Hematopoietic multipotent progenitor cell treated with erythropoietin and hydrocortisone succinate and interleukin-3 and kit ligand, for 4 days (in vitro differentiated cells): ENCODE data around the gene MRPL33.

Experiments
- DNase-seq: peaks from one replicate; pipeline ENCODE4 v3.0.0-alpha.2; 2015

The MRPL33 gene

DNA sequence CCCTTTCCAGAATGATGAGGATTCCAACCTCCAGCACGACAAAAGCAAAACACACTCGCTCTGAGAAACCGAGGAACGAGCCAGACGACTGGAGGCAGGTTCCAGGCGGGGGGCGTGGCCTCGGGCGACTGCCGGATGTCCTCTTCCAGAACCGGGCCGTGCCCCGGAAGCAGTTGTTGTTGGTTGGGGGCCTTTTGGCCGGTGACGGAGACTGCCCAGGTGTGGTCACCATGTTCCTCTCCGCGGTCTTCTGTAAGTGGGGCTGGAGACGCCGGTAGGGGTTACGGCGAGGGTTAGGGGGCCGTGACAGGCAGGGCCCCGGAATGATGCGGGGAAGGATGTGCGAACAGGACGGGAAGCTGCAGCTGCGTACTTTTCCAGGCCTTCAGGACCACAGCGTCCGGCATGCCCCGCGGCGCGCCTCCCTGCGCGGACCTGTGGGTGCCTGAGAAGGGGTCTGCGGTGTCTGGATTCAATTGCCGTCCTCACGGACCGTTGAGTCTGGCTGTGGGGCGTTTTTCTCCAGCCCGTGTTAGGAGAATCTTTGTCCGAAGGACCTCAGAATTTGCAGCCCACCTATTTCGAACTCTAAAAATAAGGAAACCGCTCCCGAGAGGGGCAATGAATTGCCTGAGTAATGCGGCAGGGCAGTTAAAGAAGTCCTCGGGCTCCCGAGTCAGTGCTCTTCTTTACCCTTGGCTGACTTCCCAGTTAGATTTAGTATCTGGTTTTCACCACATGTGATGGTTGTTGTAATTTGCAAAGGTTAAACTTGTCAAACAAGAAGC, at the start of gene MRPL33:
Gene MRPL33 (plus strand): TSS at position 172 of the 788 bp plus-strand sequence. CDS start 59 bp downstream, at position 231.
- DNase-seq, result peak; percentile 97

DNA sequence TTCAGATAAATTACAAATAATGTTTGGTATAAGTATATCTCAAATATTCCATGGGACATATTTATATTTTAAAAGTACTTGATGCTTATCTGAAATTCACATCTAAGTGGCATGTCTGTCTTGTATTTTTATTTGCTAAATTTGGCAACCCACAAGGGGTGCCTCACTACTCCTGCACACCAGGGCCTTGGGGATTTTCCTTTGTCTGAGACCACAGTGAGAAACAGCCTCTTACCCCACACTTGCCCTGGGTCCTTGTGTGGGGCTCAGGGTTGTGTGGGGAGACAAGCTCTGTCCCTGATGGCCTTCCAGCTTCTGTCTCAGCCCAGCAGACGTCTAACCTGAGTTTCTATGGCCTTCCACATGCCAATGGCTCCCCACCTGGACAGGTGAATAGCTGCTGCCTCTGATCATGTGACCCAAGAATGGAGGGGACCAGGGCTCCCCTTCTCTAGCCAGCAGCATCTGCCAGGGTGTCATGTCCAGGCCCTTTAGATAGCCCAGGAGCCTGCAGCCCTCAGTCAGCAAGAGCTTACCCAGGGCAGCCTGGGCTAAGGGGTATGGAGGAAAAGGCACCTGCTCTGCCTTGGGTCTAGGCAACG, 49.5 kb upstream of the MRPL33 start:
- DNase-seq, result no peak

- peak; percentile 80 for DNase-seq
These were observed 48.0 kb upstream of the MRPL33 start for GRCh38 chr2:27723372-27724144.

- no peak for DNase-seq
These were observed 47.3 kb upstream of the MRPL33 start for GRCh38 chr2:27724191-27724590.

- no peak for DNase-seq
These were observed 46.4 kb upstream of the MRPL33 start for GRCh38 chr2:27724905-27725701.

DNA sequence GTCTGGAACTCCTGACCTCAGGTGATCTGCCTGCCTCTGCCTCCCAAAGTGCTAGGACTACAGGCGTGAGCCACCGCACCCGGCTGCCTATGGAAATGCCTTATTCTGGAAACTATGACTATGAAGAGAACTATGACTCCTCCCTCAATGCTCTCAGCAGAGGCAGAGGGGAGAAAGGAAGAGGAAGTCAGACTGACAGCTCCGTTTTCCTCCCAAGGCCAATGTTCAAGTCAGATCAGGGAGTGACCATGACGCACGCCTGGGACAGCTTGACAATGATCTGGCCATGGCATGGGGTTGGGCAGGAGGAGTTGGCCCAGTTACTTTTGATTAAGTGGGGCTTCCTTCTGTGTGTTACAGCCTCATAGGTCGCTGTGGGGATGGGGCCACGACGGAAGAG, 44.3 kb upstream of the MRPL33 start:
- peak; percentile 41 for DNase-seq

DNA sequence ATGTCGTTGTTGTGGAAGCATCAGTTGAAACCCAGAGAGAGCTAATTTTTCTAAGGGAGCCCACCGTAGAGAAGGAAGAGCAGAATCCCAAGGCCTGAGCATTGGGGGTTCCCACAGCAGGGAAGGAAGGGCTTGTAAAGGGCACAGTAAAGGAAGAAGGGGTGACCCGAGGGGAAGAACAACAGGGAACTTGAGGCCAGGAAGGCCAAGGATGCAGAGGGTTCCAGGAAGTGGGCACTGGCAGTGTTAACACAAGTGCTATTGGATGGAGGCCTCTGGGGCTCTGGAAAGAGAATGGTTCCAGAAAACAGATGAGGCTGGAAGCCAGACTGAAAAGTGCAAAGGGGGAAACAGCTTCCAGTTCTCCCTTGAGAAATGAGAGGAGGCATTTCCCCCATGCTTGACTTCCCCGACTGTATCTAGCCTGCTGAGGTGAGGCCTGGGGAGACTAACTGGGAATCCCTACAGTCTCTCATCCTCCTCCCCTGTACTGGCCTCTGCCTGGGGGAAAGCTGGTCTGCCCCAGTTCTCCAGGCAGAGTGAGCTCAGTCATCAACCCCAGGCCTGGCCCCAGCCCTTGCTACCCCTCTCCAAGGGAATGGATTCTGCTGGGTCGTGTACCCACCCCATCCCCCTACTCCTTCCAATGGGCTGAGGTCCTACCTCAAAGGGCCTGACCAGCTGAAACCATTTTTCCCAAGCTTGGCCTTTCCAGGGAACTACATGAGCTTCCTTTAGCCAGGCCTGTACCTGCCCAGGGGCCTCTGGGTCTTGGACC, 43.2 kb upstream of the MRPL33 start:
- DNase-seq, result no peak

GRCh38 chr2:27729198-27729597, 42.3 kb upstream of the MRPL33 start:
- no peak for DNase-seq

DNA sequence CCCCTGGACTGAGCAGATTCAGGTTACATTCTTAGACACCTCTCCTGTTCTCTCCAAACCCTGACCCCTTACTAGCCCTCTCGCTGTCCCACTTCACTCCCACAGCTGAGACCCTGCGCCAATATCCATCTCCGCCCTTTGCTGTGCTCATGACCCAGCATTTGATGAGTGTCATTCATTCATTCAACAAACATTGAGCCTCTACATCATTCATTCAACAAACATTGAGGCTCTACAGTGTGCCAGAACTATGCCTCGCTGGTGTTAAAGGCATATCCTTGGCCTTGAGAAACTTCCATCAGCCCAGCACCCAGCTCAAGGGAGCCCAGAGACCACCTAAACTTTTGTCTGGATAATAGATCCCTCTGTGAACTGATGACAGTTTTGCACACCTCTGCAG, 41.9 kb upstream of the MRPL33 start:
- DNase-seq, result no peak

- no peak for DNase-seq
These were observed 41.3 kb upstream of the MRPL33 start for GRCh38 chr2:27730261-27730662.

DNA sequence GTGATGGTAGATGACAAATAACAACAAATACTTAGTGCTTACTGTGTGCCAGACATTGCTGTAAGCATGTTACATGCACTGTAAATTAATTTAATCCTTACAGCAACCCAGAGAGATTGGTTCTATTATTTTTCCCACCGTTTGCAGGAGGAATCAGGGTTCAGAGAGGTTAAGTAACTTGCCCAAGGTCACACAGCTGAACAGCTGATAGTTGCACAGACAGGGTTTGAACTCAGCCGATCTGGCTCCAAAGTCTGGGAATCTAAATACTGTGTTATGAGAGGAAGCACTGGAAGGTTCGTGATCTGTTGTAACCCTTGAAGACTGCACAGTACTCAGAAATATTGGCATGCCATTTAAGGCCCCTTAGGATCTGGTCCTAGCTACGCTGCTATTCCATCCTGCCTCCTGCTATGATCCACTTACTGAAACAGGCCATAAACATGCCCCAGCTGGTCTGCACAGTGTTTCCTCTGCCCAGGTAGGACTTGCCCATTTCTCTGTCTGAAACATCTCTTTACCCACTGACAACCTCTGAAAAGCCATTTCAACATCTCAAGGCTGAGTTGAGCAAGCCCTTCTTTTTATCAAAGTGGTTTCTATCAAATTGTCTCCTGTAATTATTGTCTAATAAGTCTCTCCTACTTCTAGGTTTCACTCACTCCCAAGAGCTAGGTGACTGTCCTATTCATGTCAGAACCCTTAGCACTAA, 40.4 kb upstream of the MRPL33 start:
- no peak for DNase-seq

- no peak for DNase-seq
These were observed 37.2 kb upstream of the MRPL33 start for GRCh38 chr2:27734305-27734704.

- peak; percentile 82 for DNase-seq
These were observed 36.1 kb upstream of the MRPL33 start for GRCh38 chr2:27735263-27735904.

DNA sequence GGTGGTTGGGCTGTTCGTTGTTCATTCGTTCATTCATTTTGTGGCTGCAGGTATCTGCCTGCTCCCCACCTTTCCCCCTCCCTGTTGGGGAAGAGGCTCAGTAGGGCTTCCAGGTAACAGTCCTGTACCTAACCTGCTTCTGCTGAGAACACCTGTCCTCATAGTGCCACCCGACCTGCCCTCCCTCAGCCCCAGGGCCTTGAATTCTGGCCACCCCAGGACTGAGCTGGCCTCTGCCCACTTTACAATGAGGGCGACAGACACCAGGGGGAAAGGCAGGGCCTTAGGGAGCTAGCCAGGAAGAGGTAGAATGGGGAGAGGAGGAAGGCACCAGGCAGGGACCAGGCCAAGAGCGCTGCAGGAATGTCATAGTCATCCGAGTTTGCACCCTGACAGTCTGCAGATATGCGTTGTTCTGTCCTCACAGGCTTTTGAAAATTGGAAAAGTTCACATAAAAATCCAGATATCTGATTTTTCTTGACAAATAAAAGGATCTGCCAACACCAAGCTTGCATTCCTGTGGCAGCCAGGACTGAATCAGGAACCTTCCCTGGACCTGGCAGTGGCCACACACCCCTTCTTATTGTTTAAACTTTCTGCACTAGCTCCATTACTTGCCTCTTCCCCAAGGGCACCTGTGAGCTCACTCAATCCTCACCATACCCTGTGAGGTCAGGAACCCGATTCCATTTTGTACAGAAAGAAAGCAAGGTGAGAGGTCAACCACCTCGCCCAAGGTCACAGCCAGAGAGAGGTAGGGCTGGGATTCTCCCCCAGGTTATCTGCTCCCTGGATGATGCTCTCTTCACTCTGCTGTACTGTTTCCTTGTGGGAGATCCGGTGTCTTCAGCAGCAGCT, 35.3 kb upstream of the MRPL33 start:
- DNase-seq, result no peak

DNA sequence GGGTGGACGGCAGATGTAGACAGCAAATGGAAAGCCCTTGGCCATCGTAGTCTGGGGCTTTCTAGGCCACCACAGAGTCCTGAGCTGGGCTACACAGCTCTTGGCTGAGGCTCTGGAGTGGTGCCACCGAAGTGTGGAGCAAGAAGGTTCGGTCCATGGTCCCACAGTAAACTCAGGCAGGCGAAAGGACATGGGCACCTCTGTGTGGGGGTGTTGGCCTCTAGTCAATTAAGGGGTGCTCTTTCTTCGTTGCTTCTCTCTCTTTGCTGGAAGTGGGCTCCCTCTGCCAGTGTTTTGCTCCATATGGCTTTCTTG, 34.7 kb upstream of the MRPL33 start:
- no peak for DNase-seq

GRCh38 chr2:27737676-27738348, 33.7 kb upstream of the MRPL33 start:
- DNase-seq, result no peak

GRCh38 chr2:27738349-27739057, 33.0 kb upstream of the MRPL33 start:
- no peak for DNase-seq

DNA sequence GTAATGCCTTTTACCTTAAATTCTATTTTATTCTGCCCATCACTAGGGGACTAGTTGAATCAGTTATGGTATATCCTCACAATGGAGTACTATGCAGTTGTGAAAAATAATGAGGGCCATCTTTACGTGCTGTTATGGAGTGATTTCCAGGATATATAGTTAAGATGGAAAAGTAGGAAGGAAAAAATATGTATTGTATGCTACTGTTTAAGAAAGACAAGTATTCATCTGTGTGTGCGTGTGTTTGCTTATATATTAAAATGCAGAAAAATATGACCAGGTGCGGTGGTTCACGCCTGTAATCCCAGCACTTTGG, 32.5 kb upstream of the MRPL33 start:
- DNase-seq, result no peak

- no peak for DNase-seq
These were observed 29.8 kb upstream of the MRPL33 start for GRCh38 chr2:27741673-27742072.
